AG09319 (cell line): ENCODE results near the gene GARIN5B.

Source experiments
- DNase-seq: peaks from one replicate; pipeline ENCODE4 v3.0.0-alpha.2; 2010; ENCODE audit warnings: low read depth; ENCODE audit errors: extremely low read depth
- CTCF ChIP-seq: IDR thresholded peaks from 2 replicates; pipeline ENCODE4 v1.5.1; 2011; ENCODE audit warnings: low read depth, mild to moderate bottlenecking, inconsistent platforms, low read length, moderate library complexity

Gene GARIN5B

GRCh38 chr19:55391702-55392615 lies 28.9 kb upstream of the GARIN5B start:
- DNase-seq = no peak
- TF ChIP-seq CTCF = no peak

GRCh38 chr19:55391191-55391670 lies 28.2 kb upstream of the GARIN5B start:
- no peak for DNase-seq
- TF ChIP-seq CTCF = no peak

GRCh38 chr19:55390461-55390880 lies 27.4 kb upstream of the GARIN5B start:
- TF ChIP-seq CTCF = no peak
- no peak for DNase-seq

- no peak for DNase-seq
- TF ChIP-seq CTCF = no peak
Observed at GRCh38 chr19:55389386-55390317, 26.6 kb upstream of the GARIN5B start.

GRCh38 chr19:55387736-55388497 lies 24.9 kb upstream of the GARIN5B start:
- TF ChIP-seq CTCF = no peak
- no peak for DNase-seq

GRCh38 chr19:55386493-55386971 lies 23.5 kb upstream of the GARIN5B start:
- no peak for DNase-seq

More at GRCh38 chr19:55386493-55386971, 23.5 kb upstream of the GARIN5B start:
- no peak for TF ChIP-seq CTCF
